Measurements from ENCODE around the gene MRPL38. TPM values are rescaled to one million over a fixed set of nuclear protein-coding genes. Genes with fewer than 3 reads are reported as not detected.
A peak's percentile ranks its signal among the peaks of the same experiment; 100 is the strongest.

MRPL38 gene
- total and polyA plus RNA-seq, 2 of the 8 experiments (the other 6 are each of a cell fraction or from before 2014, with no cell fraction given), result 78.4 to 125 TPM

GRCh38 chr17:75878174-75878998 lies 26.3 kb downstream of the MRPL38 start, which contains the start of gene TRIM47:
TRIM47 (minus strand) TSS chr17:75878581; CDS start chr17:75878548, 33 bp downstream.
- Histone ChIP-seq H2BK12ac (ENCODE audit: low read depth, low read length) (peak within 1 kb of the TSS; percentile 20; the same call in 1 of the 2 replicates), H2AK5ac (ENCODE audit: low read depth, low read length) (no peak within 1 kb of the TSS), H3K56ac (replicated peaks; ENCODE audit: insufficient read length, low read depth, low read length) (no peak within 1 kb of the TSS), H2AFZ (ENCODE audit: low read length) (peak within 1 kb of the TSS; percentile 58), H3K79me2 (ENCODE audit: control insufficient read depth in 1 of 2, insufficient read depth in 2 of 2, low read length in 2 of 2) (no peaks in the 10 kb centered on the region), H3K4ac (replicated peaks; ENCODE audit: insufficient read length, low read depth, low read length) (no peak within 1 kb of the TSS), H3K4me1 (replicated peaks in 1 of 4; ENCODE audit: control insufficient read depth in 3 of 4, insufficient read depth in 4 of 4, low read length in 3 of 4) (peaks cover 0 to 22% (median 12%) of the 10 kb centered on the region in 4 experiments; a peak in 6 of 7 replicates), H3K4me3 (ENCODE audit: extremely low read depth in 1 of 4, insufficient read depth in 2 of 4, low read depth in 3 of 4, low read length in 4 of 4) (peak within 1 kb of the TSS; percentile 40 to 72 (median 66)), H4K5ac (ENCODE audit: insufficient read length, low read depth, low read length) (no peak within 1 kb of the TSS), H2BK5ac (ENCODE audit: low read depth, low read length) (no peak within 1 kb of the TSS), H3K27me3 (replicated peaks in 1 of 4; ENCODE audit: control insufficient read depth in 3 of 4, extremely low read depth in 1 of 4, insufficient read depth in 3 of 4, low read length in 3 of 4) (peaks cover 10 to 31% (median 24%) of the 10 kb centered on the region in 4 experiments), H3K79me1 (ENCODE audit: low read depth, low read length) (no peaks in the 10 kb centered on the region), H3K27ac (ENCODE audit: low read depth, low read length) (no peak within 1 kb of the TSS), H3K23ac (ENCODE audit: insufficient read length) (no peak within 1 kb of the TSS), H3K14ac (ENCODE audit: insufficient read length) (no peak within 1 kb of the TSS), H4K8ac (ENCODE audit: extremely low read depth, insufficient read depth, low read length) (peak within 1 kb of the TSS; percentile 88), H3K23me2 (ENCODE audit: low read depth, low read length) (peaks cover 15% of the 10 kb centered on the region; the same call in 1 of the 2 replicates), H3K9me3 (ENCODE audit: insufficient read depth in 2 of 2, low read depth in 1 of 2, low read length in 1 of 2) (no peaks in the 10 kb centered on the region), H2BK20ac (ENCODE audit: low read length) (no peak within 1 kb of the TSS), H4K20me1 (replicated peaks in 1 of 2; ENCODE audit: control insufficient read depth in 1 of 2, insufficient read depth in 2 of 2, low read length in 2 of 2) (peaks cover 0 to 3% of the 10 kb centered on the region in 2 experiments), H2BK15ac (ENCODE audit: low read length) (no peak within 1 kb of the TSS; the same call in 1 of the 2 replicates), H3K18ac (ENCODE audit: extremely low read depth, low read length) (peak within 1 kb of the TSS; percentile 71), H3K9ac (replicated peaks in 1 of 4; ENCODE audit: extremely low read depth in 1 of 4, low read depth in 3 of 4, low read length in 3 of 4) (peak within 1 kb of the TSS in 2 of 4 experiments; percentile 6 to 53; a peak in 3 of 7 replicates), H3K4me2 (ENCODE audit: insufficient read depth in 1 of 2, low read depth in 2 of 2, low read length in 2 of 2) (peak within 1 kb of the TSS; percentile 73 to 94), H4K91ac (replicated peaks; ENCODE audit: insufficient read length, low read length) (no peak within 1 kb of the TSS), H2BK120ac (replicated peaks; ENCODE audit: low read depth, low read length) (no peak within 1 kb of the TSS), H3K36me3 (ENCODE audit: control insufficient read depth in 2 of 4, insufficient read depth in 4 of 4, low read length in 3 of 4) (no peaks in the 10 kb centered on the region)
- ChIA-PET POLR2A (ENCODE audit: partially characterized antibody) (interaction anchor here (1.2 to 12.1 kb wide), 12 partner anchors 11 to 201 kb away, joined by 3 to 143 read pairs (median 5); partner anchors contain the start of genes TRIM65, UNC13D, WBP2 and ZACN), CTCF (ENCODE audit: partially characterized antibody) (interaction anchor here (1.0 to 11.3 kb wide), 13 partner anchors 9 to 136 kb away, joined by 3 to 157 read pairs (median 4); partner anchors contain the start of gene TRIM65)
- peak; percentile 44; the same call in 1 of the 2 replicates for TF ChIP-seq TEAD4 (IDR thresholded peaks at IDR 0.05; ENCODE audit: low read depth, low read length)
- TF ChIP-seq POU5F1 (IDR thresholded peaks at IDR 0.05; ENCODE audit: low read depth, low read length), result no peak
- no peak for TF ChIP-seq GABPA (IDR thresholded peaks at IDR 0.05; ENCODE audit: borderline replicate concordance, insufficient read depth, low read length)
- no peak for TF ChIP-seq KDM1A (IDR thresholded peaks at IDR 0.05; ENCODE audit: borderline replicate concordance, low read length)
- 0 out of 2 replicates have a peak, but pooled peaks have one; percentile 8 for TF ChIP-seq BACH1 (IDR thresholded peaks at IDR 0.05; ENCODE audit: low read length)
- TF ChIP-seq CEBPB (IDR thresholded peaks at IDR 0.05; ENCODE audit: low read depth, low read length), result no peak
- no peak for TF ChIP-seq USF2 (IDR thresholded peaks at IDR 0.05; ENCODE audit: low read length)
- TF ChIP-seq CHD2 (IDR thresholded peaks at IDR 0.05; ENCODE audit: low read length), result peak; percentile 29; the same call in 1 of the 2 replicates
- TF ChIP-seq MAX (IDR thresholded peaks at IDR 0.05), result peak; percentile 72
- TF ChIP-seq FOSL1 (IDR thresholded peaks at IDR 0.05; ENCODE audit: insufficient read depth, low read depth, low read length), result peak; percentile 70; the same call in 1 of the 2 replicates
- DNase-seq (ENCODE audit: low read depth in 1 of 2, low spot score in 2 of 2) (peak in 1 of 2 experiments; percentile 71), FAIRE-seq (no peak)
- WGBS, 2 experiments (ENCODE audit: extremely low coverage in 1 of 2, insufficient coverage in 1 of 2, insufficient read length in 1 of 2, insufficient replicate concordance in 2 of 2, low coverage in 1 of 2, low lambda C conversion rate in 2 of 2, missing lambda C conversion rate in 1 of 2), result 6% methylated on average over 56 of the region's 87 CpGs; no CpG with 5 or more reads in 1 of the 2 experiments
